Measurements from ENCODE around the gene NDUFA13. TPM values are rescaled to one million over a fixed set of nuclear protein-coding genes. Genes with fewer than 3 reads are reported as not detected.

The NDUFA13 gene
- total RNA-seq, 1 donor from 2014 or later: 47.9 TPM

- Histone ChIP-seq H3K4me3 (no peak overlapping the region), H3K27me3 (no peaks in the 10 kb centered on the region), H3K9me3 (no peaks in the 10 kb centered on the region), H3K27ac (no peak overlapping the region), H3K4me1 (peaks cover 29% of the 10 kb centered on the region), H3K36me3 (no peaks in the 10 kb centered on the region)
- TF ChIP-seq CTCF (IDR thresholded peaks at IDR 0.05): no peak
- intact Hi-C loops (cut with DNase I): loop anchor here (10.0 kb wide), 1 partner anchor 739 kb away; no protein-coding TSS in a partner anchor
- no peak for DNase-seq (ENCODE audit: extremely low spot score in 2 of 2)
Observed at GRCh38 chr19:19535311-19536191, 19.5 kb downstream of the NDUFA13 start.

GRCh38 chr19:19537075-19538048 lies 21.3 kb downstream of the NDUFA13 start:
- DNase-seq (ENCODE audit: extremely low spot score in 2 of 2): no peak
- H3K4me3 ChIP-seq: peak overlapping the region; percentile 29 to 42
- intact Hi-C loops (cut with DNase I): loop anchor here (2.0 to 10.0 kb wide), 2 partner anchors 79 to 737 kb away; no protein-coding TSS in a partner anchor
- no peak for TF ChIP-seq CTCF (IDR thresholded peaks at IDR 0.05)
- no peak for TF ChIP-seq POLR2A (IDR thresholded peaks at IDR 0.05)
- no peak for TF ChIP-seq POLR2AphosphoS5 (IDR thresholded peaks at IDR 0.05; ENCODE audit: insufficient read depth in 1 of 2, low read depth in 1 of 2)
- H3K27me3 ChIP-seq: no peaks in the 10 kb centered on the region
- H3K4me1 ChIP-seq: peaks cover 41% of the 10 kb centered on the region
- no peaks in the 10 kb centered on the region for H3K9me3 ChIP-seq
- no peak overlapping the region for H3K27ac ChIP-seq
- H3K36me3 ChIP-seq: no peaks in the 10 kb centered on the region

GRCh38 chr19:19538061-19538784 lies 22.2 kb downstream of the NDUFA13 start, which contains the start of gene CILP2:
CILP2 (plus strand) TSS chr19:19538265; CDS start chr19:19538350, 85 bp downstream.
- Histone ChIP-seq H3K27me3 (no peaks in the 10 kb centered on the region), H3K4me1 (peaks cover 37% of the 10 kb centered on the region), H3K9me3 (no peaks in the 10 kb centered on the region), H3K4me3 (peak within 1 kb of the TSS; percentile 29 to 42), H3K36me3 (no peaks in the 10 kb centered on the region), H3K27ac (no peak within 1 kb of the TSS)
- DNase-seq (ENCODE audit: extremely low spot score in 2 of 2): no peak
- intact Hi-C loops (cut with DNase I): loop anchor here (2.0 to 10.0 kb wide), 2 partner anchors 79 to 737 kb away; no protein-coding TSS in a partner anchor
- TF ChIP-seq POLR2A (IDR thresholded peaks at IDR 0.05) (no peak), CTCF (IDR thresholded peaks at IDR 0.05) (no peak), POLR2AphosphoS5 (IDR thresholded peaks at IDR 0.05; ENCODE audit: insufficient read depth in 1 of 2, low read depth in 1 of 2) (no peak)

- Histone ChIP-seq H3K27ac (no peak overlapping the region), H3K4me3 (peak overlapping the region; percentile 29 to 42), H3K27me3 (no peaks in the 10 kb centered on the region), H3K9me3 (no peaks in the 10 kb centered on the region), H3K36me3 (no peaks in the 10 kb centered on the region), H3K4me1 (peaks cover 37% of the 10 kb centered on the region)
- TF ChIP-seq POLR2AphosphoS5 (IDR thresholded peaks at IDR 0.05; ENCODE audit: insufficient read depth in 1 of 2, low read depth in 1 of 2) (no peak), CTCF (IDR thresholded peaks at IDR 0.05) (no peak), POLR2A (IDR thresholded peaks at IDR 0.05) (no peak)
- intact Hi-C loops (cut with DNase I): loop anchor here (2.0 to 10.0 kb wide), 2 partner anchors 78 to 736 kb away; no protein-coding TSS in a partner anchor
- no peak for DNase-seq (ENCODE audit: extremely low spot score in 2 of 2)
Observed at GRCh38 chr19:19538785-19539166, 22.8 kb downstream of the NDUFA13 start.
